Measurements from ENCODE around the gene FRRS1L. TPM values are rescaled to one million over a fixed set of nuclear protein-coding genes. Genes with fewer than 3 reads are reported as not detected.

The FRRS1L gene
- total and polyA plus RNA-seq, 2 of the 13 experiments (the other 11 are each of a cell fraction or from before 2014, with no cell fraction given): 0.02 to 0.03 TPM

- TF ChIP-seq PCBP2 (optimal IDR thresholded peaks at IDR 0.05; ENCODE audit: low read depth, low read length, poor library complexity, severe bottlenecking): no peak
- TF ChIP-seq, protein P1, sequence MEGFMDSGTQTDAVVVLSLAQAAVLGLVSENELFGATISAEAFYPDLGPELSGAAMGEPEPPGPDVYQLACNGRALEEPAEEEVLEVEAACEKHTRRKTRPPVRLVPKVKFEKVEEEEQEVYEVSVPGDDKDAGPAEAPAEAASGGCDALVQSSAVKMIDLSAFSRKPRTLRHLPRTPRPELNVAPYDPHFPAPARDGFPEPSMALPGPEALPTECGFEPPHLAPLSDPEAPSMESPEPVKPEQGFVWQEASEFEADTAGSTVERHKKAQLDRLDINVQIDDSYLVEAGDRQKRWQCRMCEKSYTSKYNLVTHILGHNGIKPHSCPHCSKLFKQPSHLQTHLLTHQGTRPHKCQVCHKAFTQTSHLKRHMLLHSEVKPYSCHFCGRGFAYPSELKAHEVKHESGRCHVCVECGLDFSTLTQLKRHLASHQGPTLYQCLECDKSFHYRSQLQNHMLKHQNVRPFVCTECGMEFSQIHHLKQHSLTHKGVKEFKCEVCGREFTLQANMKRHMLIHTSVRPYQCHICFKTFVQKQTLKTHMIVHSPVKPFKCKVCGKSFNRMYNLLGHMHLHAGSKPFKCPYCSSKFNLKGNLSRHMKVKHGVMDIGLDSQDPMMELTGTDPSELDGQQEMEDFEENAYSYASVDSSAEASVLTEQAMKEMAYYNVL (CRISPR knock-in tag; IDR thresholded peaks at IDR 0.05; ENCODE audit: borderline replicate concordance): 0 out of 2 replicates have a peak, but pooled peaks have one; percentile 29
- peak; percentile 52 for TF ChIP-seq POGZ (CRISPR knock-in tag; IDR thresholded peaks at IDR 0.05)
- peak; percentile 14; the same call in 1 of the 2 replicates for TF ChIP-seq MED1 (CRISPR knock-in tag; IDR thresholded peaks at IDR 0.05)
- peak; percentile 61 for TF ChIP-seq RBM22 (optimal IDR thresholded peaks at IDR 0.05; ENCODE audit: low read length)
- TF ChIP-seq, protein P2, sequence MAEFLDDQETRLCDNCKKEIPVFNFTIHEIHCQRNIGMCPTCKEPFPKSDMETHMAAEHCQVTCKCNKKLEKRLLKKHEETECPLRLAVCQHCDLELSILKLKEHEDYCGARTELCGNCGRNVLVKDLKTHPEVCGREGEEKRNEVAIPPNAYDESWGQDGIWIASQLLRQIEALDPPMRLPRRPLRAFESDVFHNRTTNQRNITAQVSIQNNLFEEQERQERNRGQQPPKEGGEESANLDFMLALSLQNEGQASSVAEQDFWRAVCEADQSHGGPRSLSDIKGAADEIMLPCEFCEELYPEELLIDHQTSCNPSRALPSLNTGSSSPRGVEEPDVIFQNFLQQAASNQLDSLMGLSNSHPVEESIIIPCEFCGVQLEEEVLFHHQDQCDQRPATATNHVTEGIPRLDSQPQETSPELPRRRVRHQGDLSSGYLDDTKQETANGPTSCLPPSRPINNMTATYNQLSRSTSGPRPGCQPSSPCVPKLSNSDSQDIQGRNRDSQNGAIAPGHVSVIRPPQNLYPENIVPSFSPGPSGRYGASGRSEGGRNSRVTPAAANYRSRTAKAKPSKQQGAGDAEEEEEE (CRISPR knock-in tag; IDR thresholded peaks at IDR 0.05; ENCODE audit: borderline replicate concordance): no peak
- TF ChIP-seq FIP1L1 (IDR thresholded peaks at IDR 0.05; ENCODE audit: borderline replicate concordance, insufficient read depth, low read depth, low read length): no peak
- no peak for TF ChIP-seq ZNF552 (CRISPR knock-in tag; IDR thresholded peaks at IDR 0.05; ENCODE audit: borderline replicate concordance)
- no peak for TF ChIP-seq ZSCAN12 (CRISPR knock-in tag; IDR thresholded peaks at IDR 0.05)
- TF ChIP-seq SALL1 (CRISPR knock-in tag; IDR thresholded peaks at IDR 0.05): 0 out of 2 replicates have a peak, but pooled peaks have one; percentile 16
- TF ChIP-seq, protein P3, sequence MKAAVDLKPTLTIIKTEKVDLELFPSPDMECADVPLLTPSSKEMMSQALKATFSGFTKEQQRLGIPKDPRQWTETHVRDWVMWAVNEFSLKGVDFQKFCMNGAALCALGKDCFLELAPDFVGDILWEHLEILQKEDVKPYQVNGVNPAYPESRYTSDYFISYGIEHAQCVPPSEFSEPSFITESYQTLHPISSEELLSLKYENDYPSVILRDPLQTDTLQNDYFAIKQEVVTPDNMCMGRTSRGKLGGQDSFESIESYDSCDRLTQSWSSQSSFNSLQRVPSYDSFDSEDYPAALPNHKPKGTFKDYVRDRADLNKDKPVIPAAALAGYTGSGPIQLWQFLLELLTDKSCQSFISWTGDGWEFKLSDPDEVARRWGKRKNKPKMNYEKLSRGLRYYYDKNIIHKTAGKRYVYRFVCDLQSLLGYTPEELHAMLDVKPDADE (CRISPR knock-in tag; IDR thresholded peaks at IDR 0.05): no peak
- no peak for TF ChIP-seq ZNF136 (CRISPR knock-in tag; IDR thresholded peaks at IDR 0.05; ENCODE audit: low read depth)
- no peak for TF ChIP-seq CERS6 (CRISPR knock-in tag; IDR thresholded peaks at IDR 0.05)
- no peak for TF ChIP-seq ZNF850 (CRISPR knock-in tag; conservative IDR thresholded peaks at IDR 0.05)
- peak; percentile 30; the same call in 1 of the 2 replicates for TF ChIP-seq HOMEZ (CRISPR knock-in tag; IDR thresholded peaks at IDR 0.05; ENCODE audit: low read depth)
Measured at GRCh38 chr9:109083141-109083540, 83.9 kb downstream of the FRRS1L start (continued).

Measured in HepG2 (cell line).